ENCODE measurements around the gene VAT1.

Gene VAT1

DNA sequence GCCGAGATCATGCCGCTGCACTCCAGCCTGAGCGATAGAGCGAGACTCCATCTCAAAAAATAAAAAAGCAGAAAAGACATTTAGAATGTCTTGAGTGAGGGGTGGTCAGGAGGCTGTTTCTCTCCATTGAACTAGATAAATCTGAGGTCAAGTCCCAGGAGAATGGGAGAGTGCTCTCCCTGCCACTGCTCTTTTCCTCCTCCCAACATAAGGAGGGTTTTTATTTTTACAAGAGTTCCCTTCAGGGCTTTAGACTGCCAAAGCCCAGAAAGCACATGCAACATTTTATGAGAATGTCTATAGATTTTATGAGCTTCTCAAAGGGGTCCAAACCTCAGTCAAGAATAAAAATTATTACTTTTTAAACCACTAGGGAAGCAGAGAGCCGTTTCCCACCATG, 4.4 kb upstream of the VAT1 start:
- DNase-seq = no peak

DNA sequence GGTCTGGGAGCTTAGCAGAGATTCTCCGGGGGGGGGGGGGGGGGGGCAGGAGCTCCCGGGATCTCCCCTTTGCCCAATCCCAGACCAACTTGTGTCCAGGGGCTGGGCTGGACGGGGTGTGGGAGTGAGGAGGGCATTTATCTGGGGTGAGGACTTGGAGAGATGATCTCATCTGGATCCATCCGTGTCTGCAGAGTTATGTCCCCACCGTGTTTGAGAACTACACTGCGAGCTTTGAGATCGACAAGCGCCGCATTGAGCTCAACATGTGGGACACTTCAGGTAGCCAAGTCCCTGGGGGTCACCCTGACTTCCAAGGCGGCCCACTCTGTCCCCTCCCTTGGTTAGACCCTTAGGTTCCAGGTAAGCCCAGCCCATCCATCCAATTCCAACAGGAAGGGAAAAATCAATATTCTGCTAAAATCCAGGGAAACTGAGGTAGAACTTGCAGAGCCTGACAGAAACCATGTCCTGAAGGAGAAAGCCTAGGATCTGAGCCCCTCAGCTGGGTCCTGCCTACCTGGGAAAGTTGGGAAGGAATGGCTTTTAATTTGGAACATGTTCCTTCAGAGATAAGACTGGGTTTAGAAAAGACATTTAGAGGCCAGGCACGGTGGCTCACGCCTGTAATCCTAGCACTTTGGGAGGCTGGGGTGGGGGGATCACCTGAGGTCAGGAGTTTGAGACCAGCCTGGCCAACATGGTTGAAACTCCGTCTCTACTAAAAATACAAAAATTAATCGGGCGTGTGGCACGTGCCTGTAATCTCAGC, 3.8 kb upstream of the VAT1 start:
- no peak for DNase-seq

DNA sequence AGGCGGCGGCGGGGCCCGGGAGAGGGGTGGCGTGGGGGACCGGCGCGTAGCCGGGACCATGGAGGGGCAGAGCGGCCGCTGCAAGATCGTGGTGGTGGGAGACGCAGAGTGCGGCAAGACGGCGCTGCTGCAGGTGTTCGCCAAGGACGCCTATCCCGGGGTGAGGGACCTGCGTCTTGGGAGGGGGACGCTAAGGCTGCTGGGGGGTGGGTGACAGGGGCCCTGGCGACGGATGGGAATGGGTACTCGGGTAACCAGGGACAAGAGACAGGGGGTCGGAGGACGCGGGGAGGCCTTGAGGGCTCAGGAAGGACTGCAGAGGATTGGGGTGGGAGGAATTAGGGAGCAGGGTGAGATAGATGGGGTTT, 3.1 kb upstream of the VAT1 start:
- DNase-seq = no peak

DNA sequence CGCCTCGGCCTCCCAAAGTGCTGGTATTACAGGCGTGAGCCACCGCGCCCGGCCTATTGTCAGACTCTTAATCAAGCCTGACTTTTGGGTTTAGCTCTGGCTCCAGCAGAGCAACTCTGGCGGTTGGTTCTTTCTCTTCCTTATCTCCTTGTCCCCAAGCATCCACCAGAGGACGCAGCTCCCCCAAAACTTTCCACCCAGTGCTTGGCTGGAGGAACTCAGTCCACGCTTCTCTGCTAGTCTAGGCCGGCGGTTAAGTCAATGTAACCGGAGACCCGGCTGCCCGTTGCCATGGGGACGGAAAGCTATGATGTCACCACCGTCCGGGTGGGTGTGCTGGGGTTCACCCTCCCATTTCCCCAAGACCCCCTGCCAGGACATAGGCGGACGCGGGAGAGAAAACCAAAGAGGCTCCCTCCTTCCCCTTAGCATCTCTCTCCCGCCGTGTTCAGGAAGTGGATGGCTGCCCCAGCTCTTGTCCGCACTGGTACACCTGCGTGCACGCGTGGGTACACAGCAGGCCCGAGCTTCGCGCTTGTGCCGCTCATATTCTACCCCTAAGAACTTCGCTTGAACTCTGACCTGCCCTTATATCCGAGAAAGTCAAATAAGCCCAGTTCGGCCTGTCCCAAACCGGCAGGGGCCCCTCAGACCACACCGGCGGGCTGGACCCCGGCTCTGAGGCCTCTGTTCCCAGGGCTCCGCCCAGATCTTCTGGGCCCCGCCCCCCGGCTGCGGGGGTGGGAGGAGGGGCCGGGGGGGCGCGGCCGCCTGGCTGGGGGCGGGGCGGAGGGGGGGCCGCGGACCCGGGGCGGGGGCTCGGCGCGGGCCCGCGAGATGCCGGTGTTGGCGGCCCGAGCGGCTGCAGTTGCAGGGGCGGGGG, 2.5 kb upstream of the VAT1 start, which contains the start of gene RND2:
Gene RND2, plus strand, starts transcription at position 825 of the 883 bp plus-strand sequence. CDS start 117 bp downstream, outside the sequence.
- peak; percentile 90 for DNase-seq

DNA sequence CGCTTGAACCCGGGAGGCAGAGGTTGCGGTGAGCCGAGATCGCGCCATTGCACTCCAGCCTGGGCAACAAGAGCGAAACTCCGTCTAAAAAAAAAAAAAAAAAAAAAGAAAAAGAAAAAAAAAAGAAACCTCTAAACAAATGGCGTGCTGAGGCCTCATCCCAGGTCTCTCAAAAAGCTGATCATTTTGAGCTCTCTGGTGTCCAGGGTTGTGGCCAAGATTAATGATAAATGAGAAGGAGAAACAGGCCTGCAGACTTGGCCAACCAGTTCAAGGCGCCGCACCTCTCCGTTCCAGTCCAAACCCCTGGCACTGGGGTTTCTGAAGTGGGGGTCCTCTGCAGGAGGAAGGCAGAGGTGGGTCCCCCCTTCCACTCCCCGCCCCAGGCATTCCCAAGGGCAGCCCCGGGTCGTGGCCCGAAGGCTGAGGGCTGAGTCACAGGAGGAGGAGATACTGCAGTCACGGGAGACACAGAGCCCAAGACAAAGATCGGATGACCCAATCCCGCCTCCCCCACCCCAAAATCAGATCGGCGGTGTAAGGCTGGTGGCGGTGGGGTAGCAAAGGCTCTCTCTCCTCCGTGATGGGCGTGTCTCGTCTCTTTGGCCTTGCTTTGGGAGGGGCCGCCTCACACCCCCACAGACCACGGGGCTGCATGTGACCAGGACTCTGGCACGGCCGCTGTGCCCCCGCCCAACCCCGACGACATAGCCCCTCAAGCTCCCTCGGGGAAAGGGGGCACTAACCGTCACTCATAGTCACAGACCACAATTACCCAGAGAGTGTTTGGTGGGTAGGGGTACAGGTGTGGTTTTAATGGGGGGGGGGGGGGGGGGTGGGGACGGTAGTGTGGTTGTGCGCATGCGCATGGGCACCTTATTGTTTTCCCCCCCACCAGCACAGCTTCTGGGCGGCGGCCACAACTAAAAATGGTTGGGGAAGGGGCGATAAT, 1.1 kb downstream of the VAT1 start:
- DNase-seq = no peak

DNA sequence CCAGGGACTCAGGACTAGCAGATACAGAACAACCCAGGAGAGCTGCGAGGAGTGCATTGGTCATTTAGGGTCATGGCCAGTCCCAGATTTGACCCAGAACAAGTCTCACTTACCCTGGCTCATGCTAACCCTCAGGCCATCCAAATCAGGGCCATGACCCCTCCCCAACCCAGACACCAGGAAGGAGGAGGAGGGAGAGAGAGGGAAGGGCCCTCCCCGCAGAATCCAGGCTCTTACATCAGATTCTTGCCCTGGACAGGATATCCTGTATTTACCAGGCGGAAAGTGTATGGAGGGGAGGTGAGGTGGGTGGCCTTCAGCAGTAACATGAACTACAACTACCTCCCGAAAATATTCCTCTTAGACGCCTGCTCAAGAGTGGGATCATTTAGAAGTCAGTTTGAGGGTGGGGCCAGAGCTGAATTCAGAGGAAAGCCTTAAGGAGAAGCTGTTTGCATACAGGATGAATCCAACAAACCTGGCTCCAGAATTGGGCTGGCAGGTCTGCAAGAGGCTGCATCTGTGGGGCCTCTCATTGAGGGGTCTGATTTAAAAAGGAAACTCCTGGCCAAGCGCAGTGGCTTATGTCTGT, 2.1 kb downstream of the VAT1 start:
- no peak for DNase-seq

DNA sequence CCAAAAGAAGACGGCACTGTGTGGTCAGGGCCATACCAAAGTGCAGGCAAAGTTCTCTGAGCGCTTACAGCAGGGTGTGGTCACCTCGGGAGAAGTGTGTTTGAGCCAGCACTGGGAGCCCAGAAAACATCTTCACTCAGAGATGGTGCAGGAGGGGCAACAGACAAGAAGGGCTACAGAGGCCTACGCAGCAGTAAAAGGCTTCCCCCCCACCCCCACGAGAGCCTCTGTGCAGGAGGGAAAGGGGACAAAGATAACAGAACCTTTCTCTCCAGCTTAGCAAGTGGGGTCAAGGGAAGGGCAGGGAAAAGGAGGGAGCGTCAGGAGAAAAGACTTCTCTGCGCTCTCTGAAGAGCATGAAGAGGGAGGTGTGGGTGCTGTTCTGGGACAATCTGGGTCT, 2.8 kb downstream of the VAT1 start:
- no peak for DNase-seq

DNA sequence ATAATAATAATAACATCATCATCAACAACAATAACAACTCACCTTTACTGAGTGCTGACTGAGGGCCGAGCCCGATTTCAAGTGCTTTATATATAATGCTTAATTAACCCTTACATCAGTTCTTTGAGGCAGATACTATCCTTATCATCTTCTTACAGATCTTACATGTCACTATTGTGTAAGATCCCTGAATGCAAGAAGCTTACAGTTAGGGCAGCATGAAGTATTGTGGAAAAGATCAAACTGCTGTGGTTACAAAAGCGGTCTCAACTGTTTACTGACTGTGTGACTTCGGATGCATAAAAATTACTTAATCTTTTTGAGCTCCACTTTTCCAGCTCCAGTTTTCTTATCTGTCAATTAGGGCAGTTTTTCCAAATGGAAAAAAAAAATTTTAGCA, 3.3 kb downstream of the VAT1 start:
- DNase-seq = no peak

DNA sequence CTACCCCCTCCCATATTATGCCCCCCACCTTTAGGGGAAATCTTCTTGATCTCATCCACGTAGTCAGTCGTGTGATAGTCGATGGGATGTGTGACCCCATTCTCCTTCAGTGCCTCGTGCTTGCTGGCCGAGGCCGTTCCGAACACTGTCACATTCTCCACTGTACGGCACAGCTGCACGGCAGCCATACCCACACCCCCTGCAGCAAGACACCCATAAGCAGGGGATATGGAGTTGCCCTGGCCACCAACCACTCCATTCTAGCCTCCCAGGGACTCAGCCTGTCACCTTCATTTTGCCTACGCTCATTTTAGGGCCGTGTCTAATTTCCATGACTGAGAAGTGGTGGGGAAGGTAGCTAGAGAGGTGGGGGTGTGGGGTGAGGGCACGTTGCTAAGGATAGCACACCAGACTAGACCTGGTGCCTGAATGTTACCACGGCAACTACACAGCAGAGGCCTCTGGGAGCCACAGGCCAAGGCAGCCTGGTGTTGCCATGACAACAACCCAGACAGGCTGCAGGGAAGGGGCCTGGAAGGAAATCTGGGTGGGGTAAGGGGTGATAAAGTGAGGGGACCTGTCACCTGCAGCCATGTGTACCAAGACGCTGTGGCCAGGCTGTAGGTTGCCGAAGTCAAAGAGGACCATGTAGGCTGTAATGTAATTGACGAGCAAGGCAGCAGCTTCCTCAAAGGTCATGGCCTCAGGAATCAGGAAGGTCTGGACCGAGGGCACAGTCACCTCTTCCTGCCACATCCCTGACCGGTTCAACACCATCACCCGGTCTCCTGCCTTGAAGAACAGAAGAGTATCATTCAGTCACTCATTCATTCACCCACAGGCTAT, 4.0 kb downstream of the VAT1 start:
- no peak for DNase-seq

DNA sequence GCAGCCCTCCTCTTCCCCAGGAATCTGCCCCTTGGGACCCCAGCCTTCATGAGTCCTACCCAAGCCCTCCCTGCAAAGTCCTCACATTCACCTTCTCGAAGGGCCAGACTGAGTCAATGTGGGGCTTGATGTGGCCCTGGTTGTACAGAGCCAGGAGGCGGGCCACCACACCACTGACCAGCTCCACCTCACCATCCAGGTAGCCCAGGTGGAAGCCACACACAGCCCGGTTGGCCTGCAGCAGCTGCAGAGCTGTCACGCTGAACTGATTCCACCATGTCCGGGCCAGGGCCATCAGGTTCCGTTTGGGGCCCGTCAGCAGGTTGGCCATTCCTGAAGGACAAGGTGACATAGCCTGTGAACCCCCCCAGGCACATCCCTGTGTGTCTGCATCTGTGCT, 6.0 kb downstream of the VAT1 start:
- DNase-seq = no peak

DNA sequence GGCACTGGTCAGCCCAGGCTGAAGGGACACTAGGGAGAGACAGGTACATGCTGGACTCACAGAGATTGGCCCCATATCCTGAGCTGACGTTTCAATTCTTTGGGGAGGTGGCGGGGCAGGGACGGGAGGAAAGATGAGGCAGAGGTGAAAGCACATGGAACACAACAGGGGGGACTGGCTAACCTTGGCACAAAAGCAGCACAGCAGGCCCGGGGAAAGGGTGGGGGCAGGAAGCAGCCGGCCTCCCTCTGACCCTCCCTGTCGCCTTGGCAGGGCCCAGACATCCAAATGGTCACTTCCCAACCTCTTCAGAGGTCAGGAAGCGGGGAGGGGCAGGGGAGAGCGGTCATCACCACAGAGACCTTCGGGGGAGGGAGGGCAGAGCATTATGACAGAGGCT, 6.6 kb downstream of the VAT1 start:
- DNase-seq = no peak

DNA sequence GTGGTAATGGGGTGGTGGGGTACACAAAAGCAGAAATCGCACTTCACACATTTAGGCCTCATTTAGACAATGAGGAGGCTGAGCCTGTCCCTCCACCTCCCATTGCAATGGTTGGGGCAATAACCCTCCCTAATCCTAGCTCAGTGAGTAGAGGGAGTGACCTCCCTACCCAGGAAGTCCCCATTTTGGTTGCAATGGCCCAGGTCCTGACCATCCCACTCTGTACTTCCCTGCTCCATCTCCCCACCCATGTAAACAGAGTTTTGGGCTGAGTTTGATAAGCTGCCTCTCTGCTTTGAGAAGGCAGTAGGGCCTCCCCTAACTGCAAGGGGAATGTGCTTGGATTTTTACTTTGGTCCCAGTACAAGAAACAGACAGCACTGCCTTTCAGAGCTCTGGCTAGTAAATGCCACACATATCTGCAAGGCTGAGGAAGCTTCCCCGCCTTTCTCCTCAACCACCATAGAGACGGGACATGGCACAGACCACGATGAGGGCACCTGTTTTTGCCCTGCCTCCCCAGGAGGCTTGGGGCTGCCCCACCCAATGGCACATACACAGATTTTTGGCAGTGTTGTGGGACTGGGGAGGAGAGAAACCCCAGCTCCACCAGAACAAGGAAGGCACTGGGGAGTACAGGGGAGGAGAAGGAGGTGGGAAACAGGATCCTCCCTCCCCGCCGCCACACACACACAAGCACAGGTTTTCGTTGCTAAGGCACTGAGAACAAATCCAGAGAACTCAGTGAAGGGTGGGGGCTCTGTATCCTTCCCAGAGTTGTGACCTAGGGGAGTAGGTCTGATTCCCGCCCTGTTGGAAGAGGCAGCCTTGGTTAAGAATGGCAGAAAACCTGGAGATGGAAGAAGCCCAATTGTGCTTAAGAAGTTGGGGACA, 7.3 kb downstream of the VAT1 start:
- DNase-seq = no peak

DNA sequence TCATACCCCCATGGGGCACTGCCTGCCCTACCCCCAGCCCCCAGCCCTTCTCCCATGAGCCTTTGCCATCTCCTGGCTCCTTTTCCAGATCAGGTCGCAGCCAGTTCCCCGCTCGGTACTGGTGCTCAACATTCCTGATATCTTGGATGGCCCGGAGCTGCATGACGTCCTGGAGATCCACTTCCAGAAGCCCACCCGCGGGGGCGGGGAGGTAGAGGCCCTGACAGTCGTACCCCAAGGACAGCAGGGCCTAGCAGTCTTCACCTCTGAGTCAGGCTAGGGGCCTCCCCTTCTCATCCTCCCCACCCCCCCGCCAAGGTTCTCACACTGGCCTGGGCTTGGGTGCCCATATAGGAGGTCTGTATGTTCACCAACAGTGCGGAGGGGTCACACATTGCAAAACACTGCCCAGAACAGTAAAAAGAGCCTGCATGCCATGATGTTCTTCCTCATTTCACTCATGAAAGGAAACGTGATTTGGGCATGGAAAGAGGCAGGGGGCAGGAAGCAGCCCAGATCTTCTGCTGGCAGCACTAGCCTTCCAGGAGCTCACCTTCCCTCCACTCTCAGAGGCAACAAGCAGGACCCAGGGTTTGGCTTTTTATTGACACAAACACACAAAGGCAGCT, 8.1 kb downstream of the VAT1 start:
- no peak for DNase-seq

DNA sequence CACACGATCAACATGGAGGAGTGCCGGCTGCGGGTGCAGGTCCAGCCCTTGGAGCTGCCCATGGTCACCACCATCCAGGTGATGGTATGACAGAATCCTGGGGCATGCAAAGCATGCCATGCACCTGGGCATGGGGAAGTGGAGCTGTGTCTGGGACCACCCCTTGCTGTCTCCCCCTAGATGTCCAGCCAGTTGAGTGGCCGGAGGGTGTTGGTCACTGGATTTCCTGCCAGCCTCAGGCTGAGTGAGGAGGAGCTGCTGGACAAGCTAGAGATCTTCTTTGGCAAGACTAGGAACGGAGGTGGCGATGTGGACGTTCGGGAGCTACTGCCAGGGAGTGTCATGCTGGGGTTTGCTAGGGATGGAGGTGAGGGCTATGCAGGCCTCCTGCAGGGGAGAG, 8.9 kb downstream of the VAT1 start:
- DNase-seq = no peak

DNA sequence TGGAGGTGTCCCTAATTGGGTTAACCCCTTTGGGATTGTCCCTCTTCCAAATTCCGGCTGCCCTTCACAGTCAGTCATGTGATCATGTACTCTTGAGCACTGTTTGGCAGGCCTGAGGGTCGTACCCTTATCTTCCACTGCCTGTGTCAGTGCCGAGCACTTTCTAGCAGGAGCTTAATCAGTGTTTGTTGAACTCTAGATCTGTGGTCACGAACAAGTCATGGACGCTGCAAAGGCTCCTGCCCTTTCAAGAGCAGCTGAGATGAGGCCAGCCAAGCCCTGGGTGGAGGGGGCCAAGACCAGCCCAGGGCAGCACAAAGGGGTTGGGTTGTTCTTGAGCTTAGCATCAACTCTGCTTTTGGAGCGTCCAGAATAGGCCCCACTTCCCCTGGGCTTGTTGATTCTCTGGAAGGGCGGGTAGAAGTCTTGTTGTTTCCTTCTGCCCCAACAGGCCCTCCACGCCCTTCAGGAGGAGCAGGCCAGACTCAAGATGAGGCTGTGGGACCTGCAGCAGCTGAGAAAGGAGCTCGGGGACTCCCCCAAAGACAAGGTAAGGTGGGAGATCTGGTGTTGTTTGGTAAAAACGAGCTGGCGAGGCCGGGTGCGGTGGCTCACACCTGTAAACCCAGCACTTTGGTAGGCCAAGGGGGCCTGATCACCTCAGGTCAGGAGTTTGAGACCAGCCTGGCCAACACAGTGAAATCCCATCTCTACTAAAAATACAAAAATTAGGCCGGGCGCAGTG, 10.3 kb downstream of the VAT1 start:
- no peak for DNase-seq

DNA sequence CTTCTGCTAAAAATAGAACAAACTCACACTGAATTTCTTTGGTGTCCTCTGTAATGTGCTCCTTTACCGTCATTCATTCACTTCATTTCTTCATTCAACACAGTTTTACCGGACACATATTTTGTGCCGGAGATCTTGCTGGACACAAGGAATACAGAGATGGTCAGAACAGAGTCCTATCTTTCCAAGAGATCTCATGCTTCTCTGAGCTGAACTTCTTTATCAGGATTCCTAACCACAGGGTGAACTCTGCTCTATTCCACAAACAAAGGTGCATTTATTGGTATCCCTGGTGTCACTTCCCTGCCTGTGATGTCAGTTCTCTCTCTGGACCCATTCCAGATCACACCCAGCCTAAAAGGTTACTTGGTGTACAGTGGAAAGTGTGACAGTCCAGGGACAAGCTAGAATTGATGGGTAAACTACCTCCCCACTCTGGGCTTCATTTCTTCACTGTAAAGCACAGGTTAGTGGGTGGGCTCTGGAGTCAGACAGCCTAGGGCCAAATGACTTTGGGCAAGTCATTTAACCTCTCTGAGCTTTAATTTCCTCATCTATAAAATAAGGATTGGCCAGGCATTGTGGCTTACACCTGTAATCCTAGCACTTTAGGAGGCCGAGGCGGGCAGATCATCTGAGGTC, 11.4 kb downstream of the VAT1 start:
- no peak for DNase-seq

DNA sequence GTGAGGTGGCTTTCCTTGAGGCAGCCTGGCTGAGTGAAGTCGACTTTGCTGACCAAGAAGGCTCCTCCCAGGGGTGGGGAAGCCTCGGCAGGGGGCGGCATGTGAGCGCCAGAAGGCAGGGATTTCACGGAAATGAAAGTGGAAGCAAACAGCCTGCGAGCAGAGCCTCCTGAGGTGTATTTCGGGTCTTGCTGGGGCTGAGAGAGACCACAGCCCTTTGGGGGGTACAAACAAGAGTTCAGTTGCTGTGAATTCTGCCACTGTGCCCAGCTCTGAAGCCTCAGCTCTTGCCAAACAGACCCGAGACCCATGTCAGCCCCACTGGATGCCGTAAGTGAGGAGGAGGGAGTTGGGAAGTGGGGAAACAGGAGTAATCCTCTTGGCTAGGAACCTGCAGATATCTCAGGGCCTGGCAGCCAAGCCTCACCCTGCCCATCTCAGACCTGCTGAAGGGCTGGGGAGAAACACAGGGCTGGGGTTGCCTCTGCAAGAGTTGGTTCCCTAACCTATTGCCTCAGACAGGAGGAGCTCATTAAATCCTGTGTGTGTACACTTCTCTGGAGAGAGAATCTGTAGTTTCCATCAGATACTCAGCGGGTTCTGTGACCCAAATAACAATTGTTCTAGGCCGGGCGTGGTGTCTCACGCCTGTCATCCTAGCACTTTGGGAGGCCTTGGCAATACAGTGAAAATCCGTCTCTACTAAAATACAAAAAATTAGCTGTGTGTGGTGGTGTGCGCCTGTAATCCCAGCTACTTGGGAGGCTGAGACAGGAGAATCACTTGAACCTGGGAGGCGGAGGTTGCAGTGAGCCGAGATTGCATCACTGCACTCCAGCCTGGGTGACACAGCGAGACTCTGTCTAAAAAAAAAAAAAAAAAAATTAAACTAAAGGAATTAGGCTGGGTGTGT, 15.3 kb downstream of the VAT1 start, which contains the start of gene IFI35:
Gene IFI35, plus strand, starts transcription at position 146 of the 913 bp plus-strand sequence. Its CDS starts 164 bp downstream, at position 310.
- peak; percentile 89 for DNase-seq

Measured in activated CD8-positive, alpha-beta memory T cell treated with anti-CD3 and anti-CD28 coated beads, Interleukin-2, amount 50 U/mL, for 48 hours (primary cell).